ENCODE results near the gene DAB1.
"Not testable (repeated sequence)": the region's sequence is repeated elsewhere in the genome, so short reads cannot be mapped to it uniquely, and the experiment has no call there.

The DAB1 gene

GRCh38 chr1:57360846-57361407 is 62.9 kb downstream of the DAB1 start:
- DNase-seq, result no peak

- DNase-seq, result no peak
Observed at GRCh38 chr1:57357462-57357861, 66.4 kb downstream of the DAB1 start.

- peak; percentile 12 for DNase-seq
Observed at GRCh38 chr1:57353654-57354053, 70.2 kb downstream of the DAB1 start.

GRCh38 chr1:57350610-57351009 is 73.2 kb downstream of the DAB1 start:
- DNase-seq, result no peak

GRCh38 chr1:57348921-57349320 is 74.9 kb downstream of the DAB1 start:
- no peak for DNase-seq

GRCh38 chr1:57345916-57346315 is 77.9 kb downstream of the DAB1 start:
- no peak for DNase-seq

- no peak for DNase-seq
Observed at GRCh38 chr1:57344265-57344664, 79.6 kb downstream of the DAB1 start.

GRCh38 chr1:57343298-57343915 is 80.5 kb downstream of the DAB1 start:
- DNase-seq, result not testable (repeated sequence)

- DNase-seq, result no peak
Observed at GRCh38 chr1:57341721-57342120, 82.1 kb downstream of the DAB1 start.

- DNase-seq, result no peak
Observed at GRCh38 chr1:57340334-57341070, 83.4 kb downstream of the DAB1 start.

- no peak for DNase-seq
Observed at GRCh38 chr1:57337623-57338022, 86.2 kb downstream of the DAB1 start.

- no peak for DNase-seq
Observed at GRCh38 chr1:57336793-57337192, 87.1 kb downstream of the DAB1 start.

- no peak for DNase-seq
Observed at GRCh38 chr1:57331620-57332019, 92.2 kb downstream of the DAB1 start.

GRCh38 chr1:57329937-57330336 is 93.9 kb downstream of the DAB1 start:
- no peak for DNase-seq

GRCh38 chr1:57329001-57329527 is 94.8 kb downstream of the DAB1 start:
- no peak for DNase-seq

GRCh38 chr1:57327946-57328345 is 95.9 kb downstream of the DAB1 start:
- no peak for DNase-seq

- no peak for DNase-seq
Observed at GRCh38 chr1:57327336-57327735, 96.5 kb downstream of the DAB1 start.

GRCh38 chr1:57325536-57325935 is 98.3 kb downstream of the DAB1 start:
- no peak for DNase-seq

- DNase-seq, result no peak
Observed at GRCh38 chr1:57325117-57325516, 98.7 kb downstream of the DAB1 start.

GRCh38 chr1:57324388-57324787 is 99.5 kb downstream of the DAB1 start:
- DNase-seq, result no peak

GRCh38 chr1:57321776-57322175 is 102.1 kb downstream of the DAB1 start:
- DNase-seq, result no peak

- no peak for DNase-seq
Observed at GRCh38 chr1:57319791-57320190, 104.1 kb downstream of the DAB1 start.

GRCh38 chr1:57319165-57319564 is 104.7 kb downstream of the DAB1 start:
- no peak for DNase-seq

- no peak for DNase-seq
Observed at GRCh38 chr1:57316861-57317260, 107.0 kb downstream of the DAB1 start.

All from fibroblast of skin of back (primary cell).